ENCODE results near the gene LIMA1.
"Not testable (repeated sequence)": the region's sequence is repeated elsewhere in the genome, so short reads cannot be mapped to it uniquely, and the experiment has no call there.

LIMA1 gene

DNA sequence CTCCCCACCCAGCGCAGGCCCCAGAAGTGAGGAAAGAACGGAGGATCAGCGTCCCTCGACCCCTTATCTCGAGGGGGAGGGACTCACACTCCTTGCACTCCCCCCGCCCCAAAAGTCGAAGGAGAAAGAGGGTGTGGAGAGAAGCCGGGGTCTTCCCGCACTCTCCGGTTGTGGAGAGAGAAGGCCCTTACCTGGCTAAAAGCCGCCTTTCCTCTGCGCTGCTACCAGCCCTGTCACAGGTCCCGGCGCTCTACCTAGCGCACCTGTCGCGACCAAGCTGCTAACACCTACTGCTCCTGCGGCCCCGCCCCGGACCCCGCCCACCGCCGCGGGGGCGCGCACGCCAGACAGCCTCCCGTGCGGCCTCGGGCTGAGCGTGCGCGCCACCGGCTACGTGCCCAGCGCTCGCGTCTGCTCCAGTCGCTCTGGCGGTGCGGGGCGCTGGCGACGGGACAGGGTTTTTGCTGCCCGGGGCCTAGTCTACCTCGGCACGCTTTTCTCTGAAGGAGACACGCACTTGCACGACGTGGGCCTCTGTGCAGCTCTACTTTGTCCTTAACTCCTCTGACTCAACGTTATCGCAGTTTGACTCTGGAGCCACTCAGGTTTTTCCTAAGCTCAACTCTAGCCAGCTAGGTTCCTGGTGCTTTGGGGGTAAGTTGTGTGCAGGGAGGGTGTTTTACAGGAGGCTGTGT, at the start of gene LIMA1:
LIMA1 (minus strand) TSS at position 292 of the 695 bp plus-strand sequence. CDS start 34,769 bp downstream, outside the sequence.
- DNase-seq, result peak; percentile 73

DNA sequence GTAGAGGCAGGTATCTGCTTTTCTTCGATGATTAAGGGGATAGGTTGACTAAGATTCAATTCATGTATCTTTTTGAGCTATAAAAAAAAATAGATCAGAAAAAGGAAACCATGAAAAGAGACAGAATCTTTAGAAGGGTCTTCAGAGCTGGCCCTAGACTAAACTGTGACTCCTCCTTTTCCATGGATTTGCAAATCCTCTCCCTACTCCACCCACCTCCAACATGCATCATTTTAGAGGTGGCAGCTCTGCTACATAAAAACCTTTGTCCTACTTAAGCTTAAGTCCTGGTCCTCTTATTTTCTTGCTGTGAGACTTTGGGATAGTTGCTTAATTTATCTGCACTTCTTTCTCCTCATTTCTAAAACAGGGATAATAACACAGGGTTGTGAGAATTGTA, 48.4 kb upstream of the LIMA1 start:
- no peak for DNase-seq

DNA sequence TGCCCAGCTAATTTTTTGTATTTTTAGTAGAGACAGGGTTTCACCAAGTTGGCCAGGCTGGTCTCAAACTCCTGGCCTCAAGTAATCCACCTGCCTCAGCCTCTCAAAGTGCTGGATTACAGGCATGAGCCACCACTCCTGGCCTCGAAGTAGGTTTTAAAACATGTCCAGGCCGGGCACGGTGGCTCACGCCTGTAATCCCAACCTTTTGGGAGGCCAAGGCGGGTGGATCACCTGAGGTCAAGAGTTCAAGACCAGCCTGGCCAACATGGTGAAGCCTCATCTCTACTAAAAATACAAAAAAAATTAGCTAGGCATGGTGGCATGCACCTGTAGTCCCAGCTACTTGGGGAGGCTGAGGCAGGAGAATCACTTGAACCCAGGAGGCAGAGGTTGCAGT, 45.3 kb upstream of the LIMA1 start:
- DNase-seq, result not testable (repeated sequence)

DNA sequence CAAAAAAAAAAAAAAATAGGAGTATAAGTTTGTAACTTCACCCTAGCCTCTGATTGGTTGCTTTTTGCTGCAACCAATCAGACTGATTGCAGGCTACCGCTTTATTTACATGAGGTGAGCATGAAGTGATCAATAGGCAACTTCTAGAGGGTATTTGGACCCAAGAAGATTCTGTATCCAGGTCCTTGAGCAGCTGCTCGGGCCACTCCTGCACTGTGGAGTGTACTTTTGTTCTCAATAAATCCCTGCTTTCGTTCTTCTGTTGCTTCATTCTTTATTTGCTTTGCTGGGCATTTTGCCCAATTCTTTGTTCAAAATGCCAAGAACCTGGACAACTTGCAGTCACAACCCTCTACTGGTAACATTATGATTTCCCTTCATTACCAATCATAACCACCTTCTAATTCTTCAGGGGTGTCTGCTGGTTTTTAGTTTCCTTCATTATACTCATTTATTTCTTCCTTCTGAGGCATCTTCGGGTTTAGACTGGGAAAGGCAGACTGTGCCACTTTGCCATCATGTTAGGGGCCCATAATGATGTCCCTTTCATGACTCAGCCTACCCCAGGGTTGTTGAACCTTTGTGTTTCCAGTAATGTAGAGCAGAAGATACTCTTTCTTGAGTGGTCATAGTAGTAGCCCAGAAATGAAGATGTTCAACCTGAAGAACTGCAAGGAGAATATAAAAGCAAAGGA, 43.4 kb upstream of the LIMA1 start:
- peak; percentile 15 for DNase-seq

DNA sequence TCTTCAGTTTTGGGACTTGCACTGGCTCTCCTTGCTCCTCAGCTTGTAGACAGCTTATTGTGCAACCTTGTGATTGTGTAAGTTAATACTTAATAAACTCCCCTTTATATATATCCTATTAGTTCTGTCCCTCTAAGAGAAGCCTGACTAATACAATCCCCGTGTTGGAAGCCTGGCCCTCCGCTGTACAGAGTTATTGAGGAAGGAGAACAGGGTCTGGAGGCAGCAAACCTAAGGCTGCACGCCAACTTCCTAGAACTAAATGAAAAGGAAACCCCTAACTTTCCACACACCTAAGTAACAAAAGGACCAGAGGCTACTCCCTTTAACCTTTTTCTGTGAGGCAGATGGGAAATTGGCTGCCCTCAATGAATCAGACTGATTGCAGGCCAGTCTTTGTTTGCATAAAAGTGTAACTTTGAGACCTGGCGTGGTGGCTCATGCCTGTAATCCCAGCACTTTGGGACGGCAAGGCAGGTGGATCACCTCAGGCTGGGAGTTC, 42.6 kb upstream of the LIMA1 start:
- DNase-seq, result no peak

DNA sequence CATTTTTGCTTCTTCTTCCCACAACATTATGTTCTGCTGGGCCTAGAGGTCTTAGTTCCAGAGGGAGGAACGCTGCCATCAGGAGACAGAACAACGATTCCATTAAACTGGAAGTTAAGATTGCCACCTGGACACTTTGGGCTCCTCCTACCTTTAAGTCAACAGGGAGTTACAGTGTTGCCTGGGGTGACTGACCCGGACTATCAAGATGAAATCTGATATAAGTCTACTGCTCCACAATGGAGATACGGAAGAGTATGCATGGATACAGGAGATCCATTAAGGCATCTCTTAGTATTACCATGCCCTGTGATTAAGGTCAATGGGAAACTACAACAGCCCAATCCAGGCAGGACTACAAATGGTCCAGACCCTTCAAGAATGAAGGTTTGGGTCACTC, 41.5 kb upstream of the LIMA1 start:
- DNase-seq, result not testable (repeated sequence)

DNA sequence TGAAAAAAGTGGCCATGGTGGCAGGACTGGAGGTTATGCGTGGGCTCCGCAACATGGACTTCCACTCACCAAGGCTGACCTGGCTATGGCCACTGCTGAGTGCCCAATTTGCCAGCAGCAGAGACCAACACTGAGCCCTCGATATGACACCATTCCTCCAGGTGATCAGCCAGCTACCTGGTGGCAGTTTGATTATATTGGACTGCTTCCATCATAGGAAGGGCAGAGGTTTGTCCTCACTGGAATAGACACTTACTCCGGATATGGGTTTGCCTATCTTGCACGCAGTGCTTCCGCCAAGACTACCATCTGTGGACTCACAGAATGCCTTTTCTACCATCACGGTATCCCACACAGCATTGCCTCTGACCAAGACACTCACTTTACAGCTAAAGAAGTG, 40.8 kb upstream of the LIMA1 start:
- not testable (repeated sequence) for DNase-seq

GRCh38 chr12:50322206-50322605, 38.9 kb upstream of the LIMA1 start:
- no peak for DNase-seq

DNA sequence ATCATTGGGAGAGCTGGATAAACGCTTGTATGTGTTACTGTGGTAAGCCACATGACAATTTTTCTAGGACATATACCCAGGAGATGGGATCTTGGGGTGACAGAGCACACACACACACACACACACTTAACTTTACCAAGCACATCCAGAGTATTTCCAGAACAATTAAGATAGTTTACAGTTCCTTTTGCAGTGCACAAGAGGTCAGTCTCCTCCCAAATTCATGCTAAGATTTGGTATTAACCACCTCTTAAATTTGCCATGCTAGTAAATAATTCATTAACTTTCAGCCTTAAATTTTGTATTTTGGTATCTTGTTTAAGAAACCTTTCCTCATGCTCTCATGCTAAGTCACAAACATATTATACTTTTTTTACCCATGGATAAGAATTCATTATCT, 33.9 kb upstream of the LIMA1 start:
- no peak for DNase-seq

- DNase-seq, result no peak
These were observed 32.5 kb upstream of the LIMA1 start for GRCh38 chr12:50315803-50316202.

DNA sequence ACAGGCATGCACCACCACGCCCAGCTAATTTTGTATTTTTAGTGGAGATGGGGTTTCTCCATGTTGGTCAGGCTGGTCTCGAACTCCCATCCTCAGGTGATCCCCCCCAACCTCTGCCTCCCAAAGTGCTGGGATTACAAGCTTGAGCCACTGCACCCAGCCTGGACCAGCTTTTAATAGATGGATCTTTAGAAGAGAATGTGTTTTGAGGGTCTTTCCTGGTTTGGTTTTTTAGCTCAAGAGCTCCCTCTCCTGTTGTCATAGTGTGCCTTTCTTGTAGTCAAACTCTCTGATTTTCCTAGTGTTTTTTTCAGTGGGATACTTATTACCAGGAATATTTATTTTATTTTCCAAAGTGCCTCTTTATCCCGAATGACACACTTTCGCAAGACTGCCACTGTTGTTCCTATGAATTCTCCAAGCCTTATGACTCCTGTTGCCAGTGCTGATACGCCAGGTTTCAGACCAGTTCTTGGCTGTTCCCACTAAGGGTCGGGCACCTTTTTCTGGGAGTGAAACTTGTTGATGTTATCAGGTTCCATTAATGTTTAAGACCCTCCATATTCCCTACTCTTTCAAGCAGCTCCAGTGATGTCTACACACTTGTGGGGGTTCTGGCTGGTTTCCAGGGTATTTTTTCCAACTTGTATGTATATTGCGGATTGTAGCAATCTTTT, 31.5 kb upstream of the LIMA1 start:
- DNase-seq, result peak; percentile 16

- DNase-seq, result not testable (repeated sequence)
These were observed 30.7 kb upstream of the LIMA1 start for GRCh38 chr12:50313971-50314370.

GRCh38 chr12:50313256-50313931, 30.1 kb upstream of the LIMA1 start:
- DNase-seq, result no peak

- DNase-seq, result not testable (repeated sequence)
These were observed 28.7 kb upstream of the LIMA1 start for GRCh38 chr12:50311858-50312609.

DNA sequence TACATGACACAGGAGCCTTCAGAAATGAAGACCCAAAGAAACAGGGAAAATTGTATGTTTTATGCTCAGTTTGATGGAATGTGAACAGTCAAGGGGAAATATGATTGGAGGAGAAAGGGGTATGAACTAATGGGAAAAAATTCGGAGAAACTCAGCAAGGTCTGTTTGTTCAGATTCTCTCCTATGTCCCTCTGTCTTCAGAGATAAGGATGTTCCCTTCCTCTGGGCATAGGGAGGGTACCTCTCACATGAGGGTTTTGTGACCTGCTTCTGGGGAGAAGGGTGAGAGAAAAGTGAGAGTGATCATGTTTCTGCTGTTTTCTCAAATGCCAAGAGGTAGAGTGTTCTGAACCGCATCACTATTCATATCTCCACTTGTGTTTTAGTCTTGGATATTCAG, 26.6 kb upstream of the LIMA1 start:
- no peak for DNase-seq

- no peak for DNase-seq
These were observed 19.4 kb upstream of the LIMA1 start for GRCh38 chr12:50302686-50303085.

- no peak for DNase-seq
These were observed 14.7 kb upstream of the LIMA1 start for GRCh38 chr12:50297996-50298395.

- DNase-seq, result no peak
These were observed 13.7 kb upstream of the LIMA1 start for GRCh38 chr12:50297027-50297426.

GRCh38 chr12:50296554-50296953, 13.2 kb upstream of the LIMA1 start:
- DNase-seq, result no peak

DNA sequence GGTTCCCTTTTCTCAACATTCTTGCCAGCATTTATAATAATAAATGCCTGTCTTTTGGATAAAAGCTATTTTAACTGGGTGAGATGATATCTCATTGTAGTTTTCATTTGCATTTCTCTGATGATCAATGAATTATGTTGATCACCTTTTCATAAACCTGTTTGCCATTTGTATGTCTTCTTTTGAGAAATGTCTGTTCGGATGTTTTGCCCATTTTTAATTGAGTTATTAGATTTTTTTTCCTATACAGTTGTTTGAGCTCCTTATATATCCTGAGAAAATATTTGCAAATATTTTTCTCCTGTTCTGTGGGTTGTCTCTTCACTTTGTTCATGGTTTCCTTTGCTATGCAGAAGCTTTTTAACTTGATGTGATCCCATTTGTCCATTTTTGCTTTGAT, 8.1 kb upstream of the LIMA1 start:
- no peak for DNase-seq

- DNase-seq, result not testable (repeated sequence)
These were observed 7.4 kb upstream of the LIMA1 start for GRCh38 chr12:50290692-50291091.

DNA sequence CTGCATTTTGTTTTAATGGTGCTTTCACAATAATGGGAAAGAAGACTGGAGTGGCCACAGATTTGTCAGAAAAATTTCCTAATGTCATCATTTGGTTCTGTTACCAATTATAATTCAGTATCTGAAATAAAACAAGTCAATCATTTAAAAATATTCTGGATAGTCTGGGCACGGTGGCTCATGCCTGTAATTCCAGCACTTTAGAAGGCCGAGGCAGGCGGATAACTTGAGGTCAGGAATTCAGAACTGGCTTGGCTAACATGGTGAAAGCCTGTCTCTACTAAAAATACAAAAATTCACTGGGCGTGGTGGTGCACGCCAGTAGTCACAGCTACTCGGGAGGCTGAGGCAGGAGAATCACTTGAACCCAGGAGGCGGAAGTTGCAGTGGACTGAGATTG, 4.0 kb upstream of the LIMA1 start:
- DNase-seq, result no peak

Measured in NCI-H1092 (cell line).